K562 (cell line): ENCODE measurements around the gene MMP2. TPM values are rescaled to one million over a fixed set of nuclear protein-coding genes. Genes with fewer than 3 reads are reported as not detected.

Experiments
- ATAC-seq: fragments of 200-7000 bp; cut with Tn5 transposase; 3 replicates; pipeline ENCODE4 v1.9.1; 2020; ENCODE audit warnings: moderate library complexity
- BruUV-seq: library from RNA; stranded (reverse); fragments of 400-500 nt; replicated peaks from 2 replicates; lab custom pipeline; 2021; lab: Mats Ljungman, UMichigan
- CTCF ChIA-PET: fragments of 300-600 bp; formaldehyde crosslinking; extraction: SDS; loops from one replicate; lab custom pipeline; 2021; ENCODE audit warnings: low intra/inter-chr PET ratio; lab: Yijun Ruan, JAX
- POLR2A ChIA-PET: fragments of 300-600, 350-650 bp; sonication (Branson Sonifier 250); formaldehyde crosslinking; extraction: SDS; loops from one replicate; lab custom pipeline; 2021; ENCODE audit warnings: antibody characterized with exemption, inconsistent platforms; lab: Yijun Ruan, JAX
- DNase-seq, 4 experiments: peaks; one replicate each; pipeline versions ENCODE4 v3.0.0 to v3.0.0-alpha.2; 2011 to 2018; ENCODE audit warnings: low spot score in 3 of 4, mixed read lengths in 3 of 4; ENCODE audit errors: extremely low read depth in 1 of 4
- FAIRE-seq: peaks from 2 replicates; lab custom pipeline; 2011; peaks lifted over from hg19 to GRCh38; lab: Jason Lieb, UNC
- H2AFZ ChIP-seq: 2 replicates; pipeline ENCODE4 v1.6.0; 2011; ENCODE audit warnings: low read depth, low read length, control low read depth, inconsistent platforms
- H3K27ac ChIP-seq: fragments of 200-600 bp; 3 replicates; pipeline ENCODE4 v1.8.0; 2011; ENCODE audit warnings: low read depth, mild to moderate bottlenecking, control low read depth, inconsistent platforms, low read length, moderate library complexity, mixed read lengths; ENCODE audit errors: extremely low read depth
- H3K27me3 ChIP-seq, 2 experiments: fragments of 300-600 bp in 1 of 2; 2 replicates in 1 of 2; 3 replicates in 1 of 2; pipeline versions ENCODE4 v1.6.0 to v1.8.0; 2011; ENCODE audit warnings: inconsistent platforms in 2 of 2, low read length in 2 of 2, mild to moderate bottlenecking in 1 of 2, mixed read lengths in 1 of 2, moderate library complexity in 1 of 2; ENCODE audit not compliant: control insufficient read depth in 2 of 2, insufficient read depth in 2 of 2
- H3K36me3 ChIP-seq: fragments of 300-600 bp; 3 replicates; pipeline ENCODE4 v1.8.0; 2011; ENCODE audit warnings: mild to moderate bottlenecking, low read length, inconsistent platforms; ENCODE audit not compliant: control insufficient read depth, insufficient read depth
- H3K4me1 ChIP-seq, 2 experiments: fragments of 200-600 bp in 1 of 2; replicated peaks in 1 of 2; 2 replicates in 1 of 2; 3 replicates in 1 of 2; pipeline versions ENCODE4 v1.5.1 to v1.8.0; 2011; ENCODE audit warnings: inconsistent platforms in 2 of 2, low read length in 2 of 2, mild to moderate bottlenecking in 1 of 2, mixed read lengths in 1 of 2, moderate library complexity in 1 of 2; ENCODE audit not compliant: control insufficient read depth in 2 of 2, insufficient read depth in 2 of 2
- H3K4me2 ChIP-seq: 2 replicates; pipeline ENCODE4 v1.6.1; 2011; ENCODE audit warnings: low read length, control low read depth, inconsistent platforms, mixed read lengths; ENCODE audit not compliant: insufficient read depth
- H3K4me3 ChIP-seq: fragments of 200-600 bp; sonication (generic), shearing (Covaris generic); 2 replicates; pipeline ENCODE4 v1.5.1; 2016; ENCODE audit warnings: control low read depth, inconsistent platforms
- H3K79me2 ChIP-seq: fragments of 200-600 bp; 3 replicates; pipeline ENCODE4 v1.8.0; 2011; ENCODE audit warnings: low read length, inconsistent platforms; ENCODE audit not compliant: control insufficient read depth, insufficient read depth
- H3K9ac ChIP-seq, 2 experiments: 2 replicates each; pipeline versions ENCODE4 v1.6.0 to v1.6.1; 2011; ENCODE audit warnings: low read depth in 2 of 2, low read length in 2 of 2, control low read depth in 1 of 2, inconsistent platforms in 1 of 2, mild to moderate bottlenecking in 1 of 2, mixed read lengths in 1 of 2; ENCODE audit not compliant: insufficient read depth in 1 of 2
- H3K9me1 ChIP-seq: one replicate; pipeline ENCODE4 v1.6.0; 2011; ENCODE audit warnings: inconsistent platforms, mild to moderate bottlenecking, low read length, moderate library complexity; ENCODE audit not compliant: control insufficient read depth, insufficient read depth
- H3K9me3 ChIP-seq: replicated peaks from 2 replicates; pipeline ENCODE4 v1.5.1; 2011; ENCODE audit warnings: low read depth, low read length, inconsistent platforms; ENCODE audit not compliant: control insufficient read depth, insufficient read depth
- H4K20me1 ChIP-seq: replicated peaks from 2 replicates; pipeline ENCODE4 v1.6.1; 2011; ENCODE audit warnings: low read length, inconsistent platforms, mixed read lengths; ENCODE audit not compliant: control insufficient read depth, insufficient read depth
- EZH2 ChIP-seq: IDR thresholded peaks from 2 replicates; pipeline ENCODE4 v1.6.1; 2012; ENCODE audit warnings: low read depth, mild to moderate bottlenecking, inconsistent platforms, low read length, borderline replicate concordance
- FOSL1 ChIP-seq: fragments of 200-800 bp; sonication (Bioruptor generic); conservative IDR thresholded peaks from 2 replicates; pipeline ENCODE4 v1.6.1; 2016; ENCODE audit warnings: missing genetic modification characterization, missing compliant biosample characterization
- NONO ChIP-seq, 2 experiments: fragments of 200-400 bp in 1 of 2; fragments of 450-650 bp in 1 of 2; formaldehyde crosslinking in 1 of 2; IDR thresholded peaks; 2 replicates each; pipeline ENCODE4 v1.6.1; 2017; ENCODE audit warnings: low read depth in 2 of 2, mild to moderate bottlenecking in 2 of 2, moderate library complexity in 2 of 2, low read length in 1 of 2
- NRF1 ChIP-seq, 2 experiments: fragments of 450-650 bp; IDR thresholded peaks in 1 of 2; conservative IDR thresholded peaks in 1 of 2; 2 replicates each; pipeline ENCODE4 v1.6.1; 2014; ENCODE audit warnings: mild to moderate bottlenecking in 2 of 2
- PHF20 ChIP-seq: fragments of 450-650 bp; IDR thresholded peaks from 2 replicates; pipeline ENCODE4 v1.6.1; 2018; ENCODE audit not compliant: partially characterized antibody
- PHF8 ChIP-seq: fragments of 200-600 bp; sonication (generic); IDR thresholded peaks from 2 replicates; pipeline ENCODE4 v1.6.1; 2012; ENCODE audit warnings: mixed run types, mild to moderate bottlenecking, inconsistent platforms, low read length, moderate library complexity, borderline replicate concordance
- PHTF2 ChIP-seq: fragments of 250-450 bp; sonication (Bioruptor Pico); IDR thresholded peaks from 2 replicates; pipeline ENCODE4 v1.5.0; 2021; ENCODE audit warnings: mild to moderate bottlenecking
- RFX1 ChIP-seq: fragments of 450-650 bp; IDR thresholded peaks from 2 replicates; pipeline ENCODE4 v1.6.1; 2016; ENCODE audit warnings: mild to moderate bottlenecking, moderate library complexity
- ZFP1 ChIP-seq: fragments of 450-650 bp; formaldehyde crosslinking; IDR thresholded peaks from 2 replicates; pipeline ENCODE4 v1.4.0; 2020; ENCODE audit warnings: mild to moderate bottlenecking, mixed read lengths
- ZNF274 ChIP-seq: IDR thresholded peaks from 2 replicates; pipeline ENCODE4 v1.6.1; 2011; ENCODE audit warnings: low read depth, mild to moderate bottlenecking, low read length, moderate library complexity, borderline replicate concordance
- WGBS: fragments of 100-300 bp; shearing (Covaris generic); methylation state at CpG from one replicate; pipeline ENCODE4 v1.1.6; 2016; ENCODE audit warnings: low coverage, mixed read lengths; ENCODE audit not compliant: insufficient coverage; ENCODE audit errors: missing lambda C conversion rate; 5-methylcytosine and 5-hydroxymethylcytosine counted together
- in situ Hi-C: fragments of 300-500 bp; cut with MboI; formaldehyde crosslinking; loops from 4 replicates; pipeline ENCODE4 v1.15.0; 2018; ENCODE audit warnings: inconsistent platforms, mixed read lengths
- intact Hi-C: fragments of 100-400 bp; cut with micrococcal nuclease; formaldehyde crosslinking; loops from 2 replicates; pipeline ENCODE4 v1.14.2; 2022
- polyA plus RNA-seq, 8 experiments: library from polyadenylated mRNA; depleted of rRNA in 4 of 8; stranded (reverse) in 5 of 8; unstranded in 3 of 8; fragments of >200 nt; fragmentation: Nextera tagmentation in 2 of 8; fragmentation: Illumina TruSeq in 1 of 8; extraction: Ambion mirVana in 2 of 8; extraction: Trizol in 1 of 8; gene quantifications; 2 replicates each; pipeline versions ENCODE4 v1.2.1 to v1.2.3, GENCODE V29; 2011 to 2014; ENCODE audit warnings: inconsistent platforms in 1 of 8, missing spikeins in 1 of 8
- total RNA-seq, 7 experiments: library from RNA; depleted of rRNA in 6 of 7; stranded (reverse); fragments of >200 nt in 6 of 7; fragmentation: Illumina TruSeq in 2 of 7; extraction: Trizol in 2 of 7; gene quantifications; 2 replicates each; pipeline versions ENCODE4 v1.2.1 to v1.2.3, GENCODE V29; 2011 to 2021; ENCODE audit warnings: low replicate concordance in 1 of 7
- TF ChIP-seq, protein P1 (sequence below): IDR thresholded peaks from 2 replicates; pipeline ENCODE4 v1.6.1; 2012; ENCODE audit warnings: low read depth, low read length, improper control_type of control experiment, borderline replicate concordance

MMP2 gene
- total and polyA plus RNA-seq, 9 of the 15 experiments (the other 6 are each of a cell fraction or from before 2014, with no cell fraction given): 0.05 to 0.53 TPM; not detected in 7

DNA sequence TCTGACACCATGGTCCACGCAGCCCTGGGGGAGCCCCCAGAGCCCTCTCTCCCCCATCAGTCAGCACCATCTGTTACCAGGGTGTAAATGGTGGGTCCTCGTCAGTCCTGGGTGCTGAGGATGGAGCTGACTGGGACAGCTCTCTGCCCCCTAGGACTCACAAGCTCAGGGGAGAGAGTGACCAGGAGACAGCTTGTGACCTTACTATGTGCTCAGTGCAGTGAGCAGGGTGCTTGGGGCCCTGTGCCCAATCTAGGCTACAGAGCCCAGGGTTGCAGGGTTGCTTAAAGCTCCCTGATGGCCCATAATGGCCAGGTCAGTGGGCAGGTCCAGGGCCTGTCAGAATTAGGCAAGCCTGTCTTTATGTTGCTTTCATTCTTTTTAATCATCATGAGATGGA lies 11.3 kb downstream of the MMP2 start:
- in situ Hi-C loops (loop anchor here (10.0 kb wide), 1 partner anchor 354 kb away; no protein-coding TSS in a partner anchor), intact Hi-C loops (loop anchor here (10.0 kb wide), 1 partner anchor 154 kb away; no protein-coding TSS in a partner anchor)
- FAIRE-seq: no peak
- no peak for DNase-seq
- ATAC-seq: no peak
- 0% methylated on average over 2 of the region's 2 CpGs for WGBS
- H3K79me2 ChIP-seq: no peaks in the 10 kb centered on the region
- no TSS peak for BruUV-seq
- H3K4me3 ChIP-seq: no peak overlapping the region
- no peak overlapping the region for H3K27ac ChIP-seq
- no peak for TF ChIP-seq ZFP1
- no peak for TF ChIP-seq FOSL1
- H3K36me3 ChIP-seq: no peaks in the 10 kb centered on the region
- no peak overlapping the region for H3K9ac ChIP-seq
- H3K4me1 ChIP-seq: no peaks in the 10 kb centered on the region
- CTCF ChIA-PET: interaction anchor here (0.7 kb wide), 1 partner anchor 195 kb away, joined by 3 read pairs; no protein-coding TSS in a partner anchor
- H3K9me3 ChIP-seq: no peaks in the 10 kb centered on the region
- H3K27me3 ChIP-seq: peaks cover 7 to 38% of the 10 kb centered on the region in 2 experiments; a peak in 3 of 5 replicates
- H4K20me1 ChIP-seq: peaks cover 4% of the 10 kb centered on the region; the same call in 1 of the 2 replicates
- no peak overlapping the region for H3K4me2 ChIP-seq
- H3K9me1 ChIP-seq: no peaks in the 10 kb centered on the region
- POLR2A ChIA-PET: no interaction called here
- no peak overlapping the region for H2AFZ ChIP-seq

GRCh38 chr16:55491691-55492090 lies 12.7 kb downstream of the MMP2 start:
- H3K4me3 ChIP-seq: no peak overlapping the region
- in situ Hi-C loops (loop anchor here (10.0 kb wide), 1 partner anchor 353 kb away; no protein-coding TSS in a partner anchor), intact Hi-C loops (loop anchor here (10.0 kb wide), 1 partner anchor 153 kb away; no protein-coding TSS in a partner anchor)
- no peak for ATAC-seq
- no peaks in the 10 kb centered on the region for H3K79me2 ChIP-seq
- TF ChIP-seq, protein P1, sequence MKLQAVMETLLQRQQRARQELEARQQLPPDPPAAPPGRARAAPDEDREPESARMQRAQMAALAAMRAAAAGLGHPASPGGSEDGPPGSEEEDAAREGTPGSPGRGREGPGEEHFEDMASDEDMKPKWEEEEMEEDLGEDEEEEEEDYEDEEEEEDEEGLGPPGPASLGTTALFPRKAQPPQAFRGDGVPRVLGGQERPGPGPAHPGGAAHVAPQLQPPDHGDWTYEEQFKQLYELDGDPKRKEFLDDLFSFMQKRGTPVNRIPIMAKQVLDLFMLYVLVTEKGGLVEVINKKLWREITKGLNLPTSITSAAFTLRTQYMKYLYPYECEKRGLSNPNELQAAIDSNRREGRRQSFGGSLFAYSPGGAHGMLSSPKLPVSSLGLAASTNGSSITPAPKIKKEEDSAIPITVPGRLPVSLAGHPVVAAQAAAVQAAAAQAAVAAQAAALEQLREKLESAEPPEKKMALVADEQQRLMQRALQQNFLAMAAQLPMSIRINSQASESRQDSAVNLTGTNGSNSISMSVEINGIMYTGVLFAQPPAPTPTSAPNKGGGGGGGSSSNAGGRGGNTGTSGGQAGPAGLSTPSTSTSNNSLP: no peak
- no peak for TF ChIP-seq PHF8
- no peak for TF ChIP-seq NONO (IDR thresholded peaks at IDR 0.05; ENCODE audit: low read depth in 2 of 2, low read length in 1 of 2)
- TF ChIP-seq PHF20: no peak
- no peak for TF ChIP-seq RFX1
- TF ChIP-seq ZNF274: no peak
- no peak for TF ChIP-seq EZH2
- TF ChIP-seq PHTF2: no peak
- no peak for TF ChIP-seq NRF1 (conservative IDR thresholded peaks at IDR 0.05 in 1 of 2, IDR thresholded peaks at IDR 0.05 in 1 of 2)
- H3K9ac ChIP-seq: no peak overlapping the region
- BruUV-seq: no TSS peak
- ChIA-PET POLR2A (no interaction called here), CTCF (no interaction called here)
- peaks cover 7 to 33% of the 10 kb centered on the region in 2 experiments; a peak in 4 of 5 replicates for H3K27me3 ChIP-seq
- no peaks in the 10 kb centered on the region for H3K9me1 ChIP-seq
- no peak overlapping the region for H2AFZ ChIP-seq
- 2% methylated on average over 5 of the region's 7 CpGs for WGBS
- no peak for FAIRE-seq
- no peak for DNase-seq
- peaks cover 4% of the 10 kb centered on the region; the same call in 1 of the 2 replicates for H4K20me1 ChIP-seq
- no peaks in the 10 kb centered on the region for H3K9me3 ChIP-seq
- no peaks in the 10 kb centered on the region for H3K36me3 ChIP-seq
- H3K4me1 ChIP-seq: no peaks in the 10 kb centered on the region
- no peak overlapping the region for H3K27ac ChIP-seq
- no peak overlapping the region for H3K4me2 ChIP-seq
